GM12874 (cell line): ENCODE results near the gene MEF2B.
A peak's percentile ranks its signal among the peaks of the same experiment; 100 is the strongest.

Source experiments
- TF ChIP-seq, protein P1 (sequence below): IDR thresholded peaks from 2 replicates; pipeline ENCODE4 v1.5.1; 2011; ENCODE audit warnings: low read depth, mild to moderate bottlenecking, control low read depth, low read length, moderate library complexity; ENCODE audit not compliant: insufficient read depth

The MEF2B gene

DNA sequence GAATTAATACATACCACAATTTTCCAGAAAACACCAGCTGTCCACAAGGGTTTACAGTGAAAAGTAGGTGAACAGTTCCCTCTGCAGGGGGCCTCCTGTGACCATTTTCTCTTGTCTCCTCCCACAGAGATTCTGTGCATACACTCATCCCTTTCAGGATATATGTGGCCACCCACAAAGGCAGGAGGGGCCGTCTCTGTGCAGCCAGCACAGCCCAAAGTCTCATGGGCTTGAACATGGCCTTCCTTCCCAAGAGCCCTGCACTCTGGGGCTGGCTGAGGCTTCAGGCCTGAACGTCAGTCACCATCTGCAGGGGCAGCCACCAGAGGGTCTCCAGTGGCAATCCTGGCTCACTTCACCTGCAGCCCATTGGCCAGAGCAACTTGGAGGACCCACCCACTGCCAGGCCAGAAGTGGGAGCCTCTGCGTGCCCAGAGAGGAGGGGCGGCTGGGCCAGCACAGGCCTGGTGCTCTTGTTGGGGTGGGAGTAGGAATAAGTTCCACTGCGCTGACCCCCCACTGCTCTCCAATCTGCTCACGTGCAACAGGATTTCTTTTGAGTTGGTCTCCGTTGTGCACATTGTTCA, 56.9 kb downstream of the MEF2B start:
- TF ChIP-seq, protein P1, sequence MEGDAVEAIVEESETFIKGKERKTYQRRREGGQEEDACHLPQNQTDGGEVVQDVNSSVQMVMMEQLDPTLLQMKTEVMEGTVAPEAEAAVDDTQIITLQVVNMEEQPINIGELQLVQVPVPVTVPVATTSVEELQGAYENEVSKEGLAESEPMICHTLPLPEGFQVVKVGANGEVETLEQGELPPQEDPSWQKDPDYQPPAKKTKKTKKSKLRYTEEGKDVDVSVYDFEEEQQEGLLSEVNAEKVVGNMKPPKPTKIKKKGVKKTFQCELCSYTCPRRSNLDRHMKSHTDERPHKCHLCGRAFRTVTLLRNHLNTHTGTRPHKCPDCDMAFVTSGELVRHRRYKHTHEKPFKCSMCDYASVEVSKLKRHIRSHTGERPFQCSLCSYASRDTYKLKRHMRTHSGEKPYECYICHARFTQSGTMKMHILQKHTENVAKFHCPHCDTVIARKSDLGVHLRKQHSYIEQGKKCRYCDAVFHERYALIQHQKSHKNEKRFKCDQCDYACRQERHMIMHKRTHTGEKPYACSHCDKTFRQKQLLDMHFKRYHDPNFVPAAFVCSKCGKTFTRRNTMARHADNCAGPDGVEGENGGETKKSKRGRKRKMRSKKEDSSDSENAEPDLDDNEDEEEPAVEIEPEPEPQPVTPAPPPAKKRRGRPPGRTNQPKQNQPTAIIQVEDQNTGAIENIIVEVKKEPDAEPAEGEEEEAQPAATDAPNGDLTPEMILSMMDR, result no peak

DNA sequence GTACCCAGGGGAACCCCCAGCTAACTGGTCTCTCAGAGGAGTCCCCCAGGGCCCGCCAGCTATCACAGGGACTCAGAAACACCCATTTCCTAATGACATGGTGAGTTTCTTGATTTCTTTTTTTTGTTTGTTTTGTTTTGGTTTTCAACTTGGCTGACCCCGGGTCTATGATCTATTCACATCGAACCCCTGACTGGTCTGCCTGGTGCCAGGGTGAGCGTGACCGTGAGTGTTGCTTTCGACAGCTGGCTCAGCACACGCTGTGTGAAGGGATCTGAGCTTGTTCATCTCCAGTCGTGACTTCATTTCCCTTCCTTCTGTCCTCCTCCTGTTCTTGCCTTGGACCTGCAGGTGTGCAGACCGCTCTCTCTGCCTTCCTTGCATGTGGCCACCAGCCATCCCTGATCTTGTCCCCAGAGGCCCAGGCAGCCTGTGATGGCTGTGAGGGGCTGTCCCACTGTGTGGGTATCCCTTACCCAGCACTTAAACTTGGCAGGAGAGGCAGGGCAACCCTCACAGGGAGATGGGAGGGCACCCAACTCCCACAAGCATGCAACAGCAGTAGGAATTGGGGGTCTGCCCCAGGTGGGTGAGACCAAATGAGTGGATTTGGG, 58.0 kb downstream of the MEF2B start:
- TF ChIP-seq, protein P1, result no peak

DNA sequence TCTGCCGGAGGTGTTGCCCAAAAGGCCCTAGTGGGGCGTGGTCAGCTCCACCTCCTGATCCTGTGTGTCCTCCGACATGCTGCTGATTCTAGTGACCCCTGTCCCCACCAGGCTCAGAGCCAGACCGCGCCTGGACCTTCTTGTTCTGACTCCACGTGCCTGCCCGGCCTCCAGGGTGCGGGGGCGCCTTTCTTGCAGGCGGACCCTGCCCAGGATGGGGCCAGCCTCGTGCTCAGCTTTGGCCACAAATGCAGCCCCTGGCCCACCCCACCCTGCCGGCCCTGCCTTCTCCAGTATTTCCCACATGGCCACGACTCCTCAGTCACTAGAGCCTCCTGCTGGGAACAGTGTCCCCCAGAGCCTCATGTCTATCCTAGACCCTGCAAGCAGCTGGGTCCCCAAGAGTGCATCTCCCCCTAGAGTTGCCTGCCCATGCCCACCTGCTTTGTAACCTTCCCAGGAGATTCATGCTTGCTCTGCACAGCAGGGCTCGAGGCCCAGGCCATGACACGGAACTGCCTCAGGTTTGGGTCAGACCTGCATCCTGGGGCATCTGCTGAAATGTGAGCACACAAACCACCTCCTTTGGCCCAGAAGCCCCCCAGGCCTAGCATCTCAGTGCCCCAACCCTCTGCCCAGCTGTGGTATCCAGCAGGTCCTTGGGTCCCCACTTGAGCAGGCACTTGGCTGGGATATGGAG, 58.8 kb downstream of the MEF2B start:
- TF ChIP-seq, protein P1, result no peak

DNA sequence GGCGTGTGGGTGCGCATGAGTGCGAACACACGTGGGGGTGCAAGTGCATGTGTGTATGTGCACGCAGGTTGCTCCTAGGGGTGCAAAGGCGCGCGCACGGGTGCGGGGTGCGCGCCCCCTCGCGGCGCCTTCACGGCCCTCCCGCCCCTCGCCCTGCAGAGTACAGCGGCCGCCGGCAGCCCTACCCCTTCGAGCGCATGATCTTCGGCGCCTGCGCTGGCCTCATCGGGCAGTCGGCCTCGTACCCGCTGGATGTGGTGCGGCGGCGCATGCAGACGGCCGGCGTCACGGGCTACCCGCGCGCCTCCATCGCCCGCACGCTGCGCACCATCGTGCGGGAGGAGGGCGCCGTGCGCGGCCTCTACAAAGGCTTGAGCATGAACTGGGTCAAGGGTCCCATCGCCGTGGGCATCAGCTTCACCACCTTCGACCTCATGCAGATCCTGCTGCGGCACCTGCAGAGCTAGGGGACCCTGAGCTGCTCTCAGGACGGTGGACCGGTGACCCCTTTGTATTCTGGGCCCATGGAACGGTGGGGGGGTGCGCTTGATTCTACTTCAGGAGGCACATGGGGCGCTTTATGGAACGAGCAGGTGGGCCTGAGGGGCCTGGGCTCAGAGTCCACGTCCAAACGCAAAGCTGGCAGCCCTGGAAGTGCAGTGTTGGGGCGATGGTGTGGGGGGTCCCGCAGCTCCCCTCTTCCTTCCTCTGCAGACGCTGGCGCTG, 59.5 kb downstream of the MEF2B start:
- TF ChIP-seq, protein P1, result peak; percentile 59

DNA sequence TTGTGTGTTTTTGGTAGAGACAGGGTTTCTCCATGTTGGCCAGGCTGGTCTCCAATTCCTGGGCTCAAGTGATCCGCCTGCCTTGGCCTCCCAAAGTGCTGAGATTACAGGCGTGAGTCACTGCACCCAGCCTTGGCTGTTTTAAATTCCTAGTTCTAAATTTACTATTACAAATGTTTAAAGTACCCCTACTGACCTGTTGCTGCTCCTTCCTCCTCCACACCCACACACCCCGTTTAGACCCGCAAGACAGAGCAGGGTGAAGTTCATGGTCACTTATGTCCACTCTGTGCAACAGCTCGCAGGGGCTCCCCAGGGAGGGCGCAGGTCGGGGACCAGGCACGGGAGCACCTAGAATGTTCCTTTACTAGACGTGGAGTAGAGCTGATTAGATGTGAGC, 60.5 kb downstream of the MEF2B start:
- TF ChIP-seq, protein P1, result no peak

DNA sequence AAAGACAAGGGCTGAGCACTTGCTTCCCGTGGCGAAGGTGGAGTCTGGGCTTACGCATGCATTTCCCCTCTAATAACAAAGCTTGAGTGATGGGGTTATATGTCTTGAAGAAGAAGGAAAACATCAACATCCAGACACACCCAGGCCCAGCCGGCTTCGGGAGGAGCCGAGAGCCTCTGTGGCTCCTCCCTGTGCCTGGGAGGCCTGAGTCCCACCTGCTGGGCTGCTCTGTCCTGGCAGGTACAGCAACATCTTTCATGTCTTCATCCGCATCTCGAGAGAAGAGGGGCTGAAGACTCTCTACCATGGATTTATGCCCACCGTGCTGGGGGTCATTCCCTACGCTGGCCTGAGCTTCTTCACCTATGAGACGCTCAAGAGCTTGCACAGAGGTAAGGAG, 62.4 kb downstream of the MEF2B start:
- TF ChIP-seq, protein P1, result no peak

DNA sequence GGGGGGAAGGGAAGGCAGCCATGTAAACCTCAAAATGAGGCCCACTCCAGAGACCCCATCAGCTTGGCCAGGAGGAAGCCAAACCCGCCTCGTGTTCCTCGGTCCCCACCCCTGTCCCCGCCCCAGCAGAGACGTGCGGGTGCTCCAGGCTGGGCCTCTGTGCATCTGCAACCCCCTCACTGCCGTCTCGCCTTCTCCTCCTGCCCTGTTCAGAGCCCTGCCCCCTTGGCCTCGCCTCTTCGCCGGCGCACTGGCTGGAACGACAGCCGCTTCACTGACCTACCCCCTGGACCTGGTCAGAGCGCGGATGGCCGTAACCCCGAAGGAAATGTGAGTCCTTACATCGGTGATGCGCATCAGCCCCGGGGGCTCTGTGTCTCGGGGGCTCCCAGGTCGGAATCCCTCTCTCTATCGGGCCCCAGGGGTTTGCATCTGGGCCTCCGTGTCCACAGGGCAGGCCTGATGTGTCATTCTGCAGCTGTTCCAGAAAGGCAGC, 64.0 kb downstream of the MEF2B start:
- TF ChIP-seq, protein P1, result no peak
